Left lung (tissue), 10 donors: ENCODE measurements around the gene ERRFI1. TPM values are rescaled to one million over a fixed set of nuclear protein-coding genes. Genes with fewer than 3 reads are reported as not detected.

Experiments
- ATAC-seq: fragments of 200-7000 bp; cut with Tn5 transposase; one replicate; pipeline ENCODE4 v1.9.1; 2020; ENCODE audit warnings: moderate library complexity
- DNase-seq, 4 donors: peaks; one replicate each; pipeline ENCODE4 v3.0.0-alpha.2; 2013 to 2020
- H3K27ac ChIP-seq, 2 donors: fragments of 200-600 bp; sonication (generic) in 1 of 2; one replicate each; pipeline versions ENCODE4 v1.5.0 to v1.8.0; 2020 to 2021
- H3K27me3 ChIP-seq, 2 donors: fragments of 200-600 bp; sonication (generic) in 1 of 2; one replicate each; pipeline versions ENCODE4 v1.5.0 to v1.8.0; 2020 to 2021
- H3K36me3 ChIP-seq, 2 donors: fragments of 200-600 bp; sonication (generic) in 1 of 2; one replicate each; pipeline versions ENCODE4 v1.5.0 to v1.8.0; 2020 to 2021
- H3K4me1 ChIP-seq, 2 donors: fragments of 200-600 bp; one replicate each; pipeline ENCODE4 v1.8.0; 2021
- H3K4me3 ChIP-seq, 2 donors: fragments of 200-600 bp; sonication (generic) in 1 of 2; one replicate each; pipeline versions ENCODE4 v1.5.0 to v1.8.0; 2020 to 2021; ENCODE audit warnings: mild to moderate bottlenecking in 1 of 2
- H3K9me3 ChIP-seq, 2 donors: fragments of 200-600 bp; sonication (generic) in 1 of 2; one replicate each; pipeline versions ENCODE4 v1.5.0 to v1.8.0; 2020 to 2021
- CTCF ChIP-seq, 2 donors: fragments of 200-600 bp; sonication (generic) in 1 of 2; IDR thresholded peaks; one replicate each; pipeline versions ENCODE4 v1.5.0 to v1.8.0; 2021; ENCODE audit warnings: antibody characterized with exemption in 2 of 2
- intact Hi-C, 2 donors: fragments of 100-400 bp; cut with DNase I; formaldehyde crosslinking; loops; one replicate each; pipeline versions ENCODE4 v1.11.2 to v1.14.2; 2022
- polyA plus RNA-seq, 6 donors: library from polyadenylated mRNA; unstranded; fragments of 120-200 nt; gene quantifications; one replicate each; pipeline ENCODE4 v1.2.1, GENCODE V29; 2013; ENCODE audit not compliant: insufficient read length in 6 of 6
- total RNA-seq, 2 donors: library from RNA; stranded (reverse); fragmentation: NEBNext Ultra II Directional; extraction: Animal tissue kit (Norgen Biotek cat#: 25700); gene quantifications; one replicate each; pipeline ENCODE4 v1.2.1, GENCODE V29; 2021
- donor health status: DM: no; HTN: yes; CAD: no.
- donor health status: DM: no; HTN: no; CAD: no.

Gene ERRFI1
- total and polyA plus RNA-seq, 8 donors, result 60.8 to 88.8 (median 75.8) TPM

- peaks cover 10 to 53% of the 10 kb centered on the region in 2 donors for H3K4me1 ChIP-seq
- intact Hi-C loops, result no loop called here
- no peak for TF ChIP-seq CTCF (IDR thresholded peaks at IDR 0.05)
- H3K36me3 ChIP-seq, result peaks cover 0 to 38% of the 10 kb centered on the region in 2 donors
- no peaks in the 10 kb centered on the region for H3K27me3 ChIP-seq
- H3K27ac ChIP-seq, result peak overlapping the region; percentile 93 to 95
- ATAC-seq (peak; percentile 0), DNase-seq (no peak)
- no peaks in the 10 kb centered on the region for H3K9me3 ChIP-seq
- H3K4me3 ChIP-seq, result peak overlapping the region; percentile 87
Measured at GRCh38 chr1:7962014-7962335, 64.1 kb downstream of the ERRFI1 start.

Other genes starting within 250 kb of the ERRFI1 start
- gene PER3, start 242.0 kb downstream of the ERRFI1 start, total RNA-seq, result 10 to 100 TPM; 14.8 to 16.1 TPM
- gene PER3, start 242.0 kb downstream of the ERRFI1 start, polyA plus RNA-seq, result 10 to 100 TPM in 5 of 6 donors, 1 to 10 TPM in 1; 9.9 to 16.0 (median 11.2) TPM
- gene UTS2, start 173.2 kb downstream of the ERRFI1 start, total RNA-seq, result under 1 TPM in 1 of 2 donors, not detected in 1; 0.58 TPM
- gene UTS2, start 173.2 kb downstream of the ERRFI1 start, polyA plus RNA-seq, result under 1 TPM in 1 of 6 donors, not detected in 5; 0.26 TPM
- 1 to 10 TPM in 1 of 2 donors, under 1 TPM in 1; 0.70 to 4.3 TPM for gene TNFRSF9, start 85.5 kb downstream of the ERRFI1 start, total RNA-seq
- under 1 TPM; 0.11 to 0.25 (median 0.18) TPM for gene TNFRSF9, start 85.5 kb downstream of the ERRFI1 start, polyA plus RNA-seq
- gene PARK7, start 64.6 kb downstream of the ERRFI1 start, total RNA-seq, result 100 to 1,000 TPM; 227 to 262 TPM
- gene PARK7, start 64.6 kb downstream of the ERRFI1 start, polyA plus RNA-seq, result 100 to 1,000 TPM; 278 to 307 (median 292) TPM